HepG2 (cell line): ENCODE measurements around the gene PIGR. TPM values are rescaled to one million over a fixed set of nuclear protein-coding genes. Genes with fewer than 3 reads are reported as not detected.

Experiments
- ATAC-seq: fragments of 200-7000 bp; cut with Tn5 transposase; 3 replicates; pipeline ENCODE4 v1.9.1; 2020; ENCODE audit warnings: mild to moderate bottlenecking, moderate library complexity
- BruUV-seq: library from RNA; stranded (reverse); fragments of 400-500 nt; replicated peaks from 2 replicates; lab custom pipeline; 2021; lab: Mats Ljungman, UMichigan
- CTCF ChIA-PET: fragments of 300-600 bp; formaldehyde crosslinking; extraction: SDS; loops from one replicate; lab custom pipeline; 2021; ENCODE audit warnings: low total read pairs, inconsistent platforms, low intra/inter-chr PET ratio; lab: Yijun Ruan, JAX
- POLR2A ChIA-PET: fragments of 350-600 bp; sonication (Branson Sonifier 250); formaldehyde crosslinking; loops from one replicate; lab custom pipeline; 2020; ENCODE audit warnings: antibody characterized with exemption, inconsistent platforms; lab: Yijun Ruan, JAX
- DNase-seq: peaks from one replicate; pipeline ENCODE4 v3.0.0-alpha.2; 2015; ENCODE audit warnings: low spot score
- FAIRE-seq: peaks from 3 replicates; lab custom pipeline; 2011; peaks lifted over from hg19 to GRCh38; lab: Jason Lieb, UNC
- H2AFZ ChIP-seq: one replicate; pipeline ENCODE4 v1.6.1; 2011; ENCODE audit warnings: low read length, inconsistent platforms
- H3K27ac ChIP-seq: fragments of 300-600 bp; 3 replicates; pipeline ENCODE4 v1.8.0; 2011; ENCODE audit warnings: mixed run types, mild to moderate bottlenecking, mixed read lengths, low read length, inconsistent platforms; ENCODE audit not compliant: insufficient read depth; ENCODE audit errors: extremely low read length
- H3K27me3 ChIP-seq, 2 experiments: fragments of 200-600 bp in 1 of 2; 2 replicates in 1 of 2; 3 replicates in 1 of 2; pipeline versions ENCODE4 v1.6.0 to v1.8.0; 2011; ENCODE audit warnings: low read length in 2 of 2, mild to moderate bottlenecking in 2 of 2, moderate library complexity in 2 of 2, inconsistent platforms in 1 of 2; ENCODE audit not compliant: insufficient read depth in 2 of 2, control insufficient read depth in 1 of 2
- H3K36me3 ChIP-seq, 2 experiments: fragments of 200-600 bp in 1 of 2; replicated peaks in 1 of 2; 2 replicates in 1 of 2; 3 replicates in 1 of 2; pipeline versions ENCODE4 v1.5.1 to v1.8.0; 2011; ENCODE audit warnings: low read length in 2 of 2, inconsistent platforms in 1 of 2; ENCODE audit not compliant: insufficient read depth in 2 of 2, control insufficient read depth in 1 of 2
- H3K4me1 ChIP-seq: 2 replicates; pipeline ENCODE4 v1.5.1; 2012; ENCODE audit warnings: low read length, inconsistent platforms; ENCODE audit not compliant: insufficient read depth
- H3K4me2 ChIP-seq: 2 replicates; pipeline ENCODE4 v1.6.0; 2011; ENCODE audit warnings: low read depth, low read length, inconsistent platforms
- H3K4me3 ChIP-seq, 3 experiments: fragments of 200-600 bp in 1 of 3; sonication (generic), shearing (Covaris generic) in 1 of 3; replicated peaks in 1 of 3; 2 replicates each; pipeline ENCODE4 v1.5.1; 2011 to 2016; ENCODE audit warnings: low read length in 3 of 3, inconsistent platforms in 2 of 3, low read depth in 2 of 3, mild to moderate bottlenecking in 2 of 3, control low read depth in 1 of 3, mixed read lengths in 1 of 3; ENCODE audit not compliant: insufficient read depth in 1 of 3
- H3K79me2 ChIP-seq: one replicate; pipeline ENCODE4 v1.6.1; 2011; ENCODE audit warnings: low read length, inconsistent platforms; ENCODE audit not compliant: insufficient read depth
- H3K9ac ChIP-seq: 2 replicates; pipeline ENCODE4 v1.6.0; 2011; ENCODE audit warnings: mild to moderate bottlenecking, low read depth, low read length, inconsistent platforms; ENCODE audit not compliant: insufficient read depth
- H3K9me3 ChIP-seq: 2 replicates; pipeline ENCODE4 v1.5.1; 2012; ENCODE audit warnings: mild to moderate bottlenecking, low read length
- H4K20me1 ChIP-seq: 2 replicates; pipeline ENCODE4 v1.6.0; 2011; ENCODE audit warnings: inconsistent platforms, mild to moderate bottlenecking, low read length, moderate library complexity; ENCODE audit not compliant: insufficient read depth
- CREB1 ChIP-seq, 2 experiments: fragments of 450-650 bp in 1 of 2; IDR thresholded peaks; 2 replicates each; pipeline ENCODE4 v1.6.1; 2016 to 2017; ENCODE audit warnings: control low read depth in 1 of 2, mild to moderate bottlenecking in 1 of 2, missing compliant biosample characterization in 1 of 2, missing genetic modification characterization in 1 of 2
- DMTF1 ChIP-seq: sonication (generic); formaldehyde crosslinking; IDR thresholded peaks from 2 replicates; pipeline ENCODE4 v1.4.0; 2020; ENCODE audit warnings: mild to moderate bottlenecking, missing genetic modification reagents
- FOXC1 ChIP-seq: sonication (generic); formaldehyde crosslinking; IDR thresholded peaks from 2 replicates; pipeline ENCODE4 v1.8.0; 2022; ENCODE audit warnings: mild to moderate bottlenecking, missing genetic modification reagents, borderline replicate concordance
- FOXJ3 ChIP-seq: sonication (generic); formaldehyde crosslinking; IDR thresholded peaks from 2 replicates; pipeline ENCODE4 v1.4.0; 2020; ENCODE audit warnings: missing genetic modification reagents, mild to moderate bottlenecking, borderline replicate concordance
- HHEX ChIP-seq: IDR thresholded peaks from 2 replicates; pipeline ENCODE4 v1.6.1; 2016; ENCODE audit warnings: control low read depth
- RAD21 ChIP-seq: fragments of 450-650 bp; formaldehyde crosslinking; IDR thresholded peaks from 2 replicates; pipeline ENCODE4 v1.5.0; 2020; ENCODE audit warnings: mild to moderate bottlenecking
- SMC3 ChIP-seq: IDR thresholded peaks from 2 replicates; pipeline ENCODE4 v1.6.1; 2011; ENCODE audit warnings: low read length, improper control_type of control experiment
- SP4 ChIP-seq: sonication (generic); formaldehyde crosslinking; IDR thresholded peaks from 2 replicates; pipeline ENCODE4 v1.8.1; 2023; ENCODE audit warnings: mild to moderate bottlenecking, missing genetic modification reagents
- SP5 ChIP-seq: IDR thresholded peaks from 2 replicates; pipeline ENCODE4 v1.6.1; 2016; ENCODE audit warnings: low read depth, borderline replicate concordance
- ZBTB3 ChIP-seq: sonication (generic); formaldehyde crosslinking; IDR thresholded peaks from 2 replicates; pipeline ENCODE4 v1.4.0; 2020; ENCODE audit warnings: low read depth, mild to moderate bottlenecking, moderate library complexity, missing genetic modification reagents, borderline replicate concordance
- ZBTB38 ChIP-seq: sonication (generic); formaldehyde crosslinking; IDR thresholded peaks from 2 replicates; pipeline ENCODE4 v1.5.1; 2020; ENCODE audit warnings: mild to moderate bottlenecking, missing genetic modification reagents
- ZFP1 ChIP-seq: IDR thresholded peaks from 2 replicates; pipeline ENCODE4 v1.6.1; 2016
- ZNF234 ChIP-seq: sonication (generic); formaldehyde crosslinking; conservative IDR thresholded peaks from 2 replicates; pipeline ENCODE4 v1.5.1; 2020; ENCODE audit warnings: mild to moderate bottlenecking, missing genetic modification reagents
- ZNF362 ChIP-seq: sonication (generic); formaldehyde crosslinking; IDR thresholded peaks from 2 replicates; pipeline ENCODE4 v1.4.0; 2020; ENCODE audit warnings: missing genetic modification reagents, mild to moderate bottlenecking, borderline replicate concordance
- ZNF484 ChIP-seq: sonication (generic); formaldehyde crosslinking; IDR thresholded peaks from 2 replicates; pipeline ENCODE4 v1.5.1; 2020; ENCODE audit warnings: mild to moderate bottlenecking, low read depth, missing genetic modification reagents, borderline replicate concordance
- ZNF775 ChIP-seq: sonication (generic); formaldehyde crosslinking; IDR thresholded peaks from 2 replicates; pipeline ENCODE4 v1.4.0; 2020; ENCODE audit warnings: missing genetic modification reagents, mild to moderate bottlenecking, moderate library complexity, borderline replicate concordance
- WGBS: methylation state at CpG from one replicate; pipeline ENCODE4 v1.1.6; 2017; ENCODE audit warnings: low lambda C conversion rate; 5-methylcytosine and 5-hydroxymethylcytosine counted together
- in situ Hi-C: cut with HindIII; loops from 2 replicates; pipeline ENCODE4 v1.10.0; 2017; ENCODE audit warnings: low pct_unique_long_range_greater_than_20kb; ENCODE audit not compliant: extremely low pct_ligation_motif_present
- intact Hi-C: fragments of 100-400 bp; cut with micrococcal nuclease; formaldehyde crosslinking; loops from one replicate; pipeline ENCODE4 v1.10.0; 2022; ENCODE audit not compliant: unreplicated experiment
- polyA plus RNA-seq, 8 experiments: library from polyadenylated mRNA; depleted of rRNA in 3 of 8; stranded (reverse) in 7 of 8; unstranded in 1 of 8; fragments of >200 nt; fragmentation: Illumina TruSeq in 4 of 8; extraction: Trizol in 4 of 8; gene quantifications; 2 replicates each; pipeline versions ENCODE4 v1.2.1 to v1.2.3, GENCODE V29; 2011 to 2016; ENCODE audit warnings: low read depth in 4 of 8, missing spikeins in 1 of 8, mixed read lengths in 1 of 8; ENCODE audit not compliant: insufficient read depth in 1 of 8
- total RNA-seq, 5 experiments: library from RNA; depleted of rRNA; stranded (reverse); fragments of >200 nt; fragmentation: Illumina TruSeq; extraction: Trizol; gene quantifications; 2 replicates each; pipeline ENCODE4 v1.2.3, GENCODE V29; 2016; ENCODE audit warnings: low read depth in 1 of 5

The PIGR gene
- total and polyA plus RNA-seq, 2 of the 13 experiments (the other 11 are each of a cell fraction or from before 2014, with no cell fraction given), result not detected

GRCh38 chr1:206912445-206913095 is 33.7 kb downstream of the PIGR start:
- Histone ChIP-seq H3K36me3 (no peaks in the 10 kb centered on the region), H3K4me3 (no peak overlapping the region), H3K27me3 (peaks cover 2 to 52% of the 10 kb centered on the region in 2 experiments), H2AFZ (no peak overlapping the region), H3K4me2 (no peak overlapping the region), H3K9me3 (no peaks in the 10 kb centered on the region), H3K4me1 (no peaks in the 10 kb centered on the region), H3K79me2 (no peaks in the 10 kb centered on the region), H4K20me1 (no peaks in the 10 kb centered on the region), H3K9ac (no peak overlapping the region), H3K27ac (no peak overlapping the region)
- BruUV-seq, result no TSS peak
- 23% methylated on average over 5 of the region's 7 CpGs for WGBS
- FAIRE-seq (peak; percentile 78), ATAC-seq (peak; percentile 75), DNase-seq (peak; percentile 61)
- POLR2A ChIA-PET, result no interaction called here
- intact Hi-C loops (loop anchor here (1.0 to 5.0 kb wide), 4 partner anchors 45 to 178 kb away; partner anchors contain the start of gene IL20), in situ Hi-C loops (loop anchor here (5.0 to 25.0 kb wide), 2 partner anchors 175 to 275 kb away; partner anchors contain the start of gene DYRK3)
- CTCF ChIA-PET, result interaction anchor here (0.8 to 1.7 kb wide), 7 partner anchors 70 to 278 kb away, joined by 3 to 11 read pairs (median 3); no protein-coding TSS in a partner anchor
- TF ChIP-seq ZNF234 (CRISPR knock-in tag) (no peak), FOXC1 (CRISPR knock-in tag) (no peak), ZNF362 (CRISPR knock-in tag) (no peak), SP5 (no peak), FOXJ3 (CRISPR knock-in tag) (no peak), SMC3 (peak; percentile 78), DMTF1 (CRISPR knock-in tag) (no peak), SP4 (CRISPR knock-in tag) (no peak), CREB1 (IDR thresholded peaks at IDR 0.05) (no peak), CREB1 (CRISPR knock-in tag; IDR thresholded peaks at IDR 0.05) (no peak), ZFP1 (CRISPR knock-in tag) (no peak), ZBTB38 (no peak), HHEX (0 out of 2 replicates have a peak, but pooled peaks have one; percentile 12), ZNF775 (no peak), ZNF484 (CRISPR knock-in tag) (no peak), ZBTB3 (CRISPR knock-in tag) (no peak), RAD21 (CRISPR knock-in tag) (peak; percentile 62; the same call in 1 of the 2 replicates)
